ENCODE measurements around the gene LMBRD2. TPM values are rescaled to one million over a fixed set of nuclear protein-coding genes. Genes with fewer than 3 reads are reported as not detected.
"Not testable (repeated sequence)": the region's sequence is repeated elsewhere in the genome, so short reads cannot be mapped to it uniquely, and the experiment has no call there.

Gene LMBRD2
- total and polyA plus RNA-seq, 9 donors = 2.0 to 8.8 (median 6.3) TPM

DNA sequence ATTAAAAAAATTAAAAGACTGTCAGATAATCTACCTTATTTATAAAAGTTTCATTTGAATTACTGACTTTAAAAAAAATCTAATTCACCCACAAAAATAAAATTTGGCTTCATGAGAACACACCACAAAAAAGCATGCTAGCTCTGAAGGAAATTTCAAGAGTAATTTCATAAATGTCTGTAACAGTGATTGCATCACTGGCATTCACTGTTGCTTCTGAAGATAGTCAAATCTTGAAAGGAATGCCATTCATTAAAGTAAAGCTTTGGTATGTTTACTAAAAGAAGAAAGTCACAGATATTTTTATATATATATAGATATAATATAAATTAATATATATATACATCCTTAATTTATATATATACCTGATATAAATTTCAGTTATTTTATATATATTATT, 46.6 kb upstream of the LMBRD2 start:
- no peaks in the 10 kb centered on the region for H3K9me3 ChIP-seq
- TF ChIP-seq, protein P1, sequence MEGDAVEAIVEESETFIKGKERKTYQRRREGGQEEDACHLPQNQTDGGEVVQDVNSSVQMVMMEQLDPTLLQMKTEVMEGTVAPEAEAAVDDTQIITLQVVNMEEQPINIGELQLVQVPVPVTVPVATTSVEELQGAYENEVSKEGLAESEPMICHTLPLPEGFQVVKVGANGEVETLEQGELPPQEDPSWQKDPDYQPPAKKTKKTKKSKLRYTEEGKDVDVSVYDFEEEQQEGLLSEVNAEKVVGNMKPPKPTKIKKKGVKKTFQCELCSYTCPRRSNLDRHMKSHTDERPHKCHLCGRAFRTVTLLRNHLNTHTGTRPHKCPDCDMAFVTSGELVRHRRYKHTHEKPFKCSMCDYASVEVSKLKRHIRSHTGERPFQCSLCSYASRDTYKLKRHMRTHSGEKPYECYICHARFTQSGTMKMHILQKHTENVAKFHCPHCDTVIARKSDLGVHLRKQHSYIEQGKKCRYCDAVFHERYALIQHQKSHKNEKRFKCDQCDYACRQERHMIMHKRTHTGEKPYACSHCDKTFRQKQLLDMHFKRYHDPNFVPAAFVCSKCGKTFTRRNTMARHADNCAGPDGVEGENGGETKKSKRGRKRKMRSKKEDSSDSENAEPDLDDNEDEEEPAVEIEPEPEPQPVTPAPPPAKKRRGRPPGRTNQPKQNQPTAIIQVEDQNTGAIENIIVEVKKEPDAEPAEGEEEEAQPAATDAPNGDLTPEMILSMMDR (IDR thresholded peaks at IDR 0.05) = no peak
- TF ChIP-seq EP300 (IDR thresholded peaks at IDR 0.05) = no peak
- no peak for TF ChIP-seq POLR2A (IDR thresholded peaks at IDR 0.05)
- no peaks in the 10 kb centered on the region for H3K4me1 ChIP-seq (ENCODE audit: insufficient read depth)
- H3K27me3 ChIP-seq = no peaks in the 10 kb centered on the region
- no peak overlapping the region for H3K4me3 ChIP-seq
- no peaks in the 10 kb centered on the region for H3K36me3 ChIP-seq
- intact Hi-C loops (cut with DNase I) = no loop called here
- no peak for DNase-seq
- no peak overlapping the region for H3K27ac ChIP-seq

DNA sequence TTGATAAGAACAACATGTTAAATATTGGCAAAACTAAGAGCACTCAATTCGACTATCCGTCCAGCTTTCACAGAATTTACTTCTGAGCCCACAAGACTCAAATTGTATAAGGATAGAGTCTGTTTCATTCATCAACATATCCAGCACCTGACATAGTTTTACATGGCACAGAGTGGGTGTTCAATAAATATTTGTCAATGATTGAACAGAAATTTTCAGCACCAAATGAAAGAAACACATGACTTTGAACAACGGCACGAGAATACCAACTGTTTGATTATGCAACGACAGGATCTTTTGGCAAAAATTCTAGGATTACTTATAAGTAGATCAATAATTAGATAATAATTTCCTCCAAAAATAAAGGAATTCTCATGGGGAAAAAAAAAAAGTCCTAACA, 42.1 kb upstream of the LMBRD2 start:
- Histone ChIP-seq H3K36me3 (no peaks in the 10 kb centered on the region), H3K9me3 (peaks cover 0 to 4% of the 10 kb centered on the region in 2 donors), H3K4me1 (ENCODE audit: insufficient read depth) (no peaks in the 10 kb centered on the region), H3K4me3 (no peak overlapping the region), H3K27me3 (no peaks in the 10 kb centered on the region), H3K27ac (no peak overlapping the region)
- 95 to 97% (median 96%) methylated on average over 5 of the region's 5 CpGs for WGBS, 3 donors
- no peak for TF ChIP-seq POLR2A (IDR thresholded peaks at IDR 0.05)
- TF ChIP-seq, protein P1 (IDR thresholded peaks at IDR 0.05) = no peak
- TF ChIP-seq EP300 (IDR thresholded peaks at IDR 0.05) = no peak
- intact Hi-C loops (cut with DNase I) = no loop called here
- no peak for DNase-seq

DNA sequence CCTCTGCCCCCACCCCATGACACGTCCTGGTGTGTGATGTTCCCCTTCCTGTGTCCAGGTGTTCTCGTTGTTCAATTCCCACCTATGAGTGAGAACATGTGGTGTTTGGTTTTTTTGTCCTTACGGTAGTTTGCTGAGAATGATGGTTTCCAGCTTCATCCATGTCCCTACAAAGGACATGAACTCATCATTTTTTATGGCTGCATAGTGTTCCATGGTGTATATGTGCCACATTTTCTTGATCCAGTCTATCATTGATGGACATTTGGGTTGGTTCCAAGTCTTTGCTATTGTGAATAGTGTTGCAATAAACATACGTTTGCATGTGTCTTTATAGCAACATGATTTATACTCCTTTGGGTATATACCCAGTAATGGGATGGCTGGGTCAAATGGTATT, 32.7 kb upstream of the LMBRD2 start:
- H3K4me3 ChIP-seq; intact Hi-C loops (cut with DNase I); H3K36me3 ChIP-seq; H3K4me1 ChIP-seq (ENCODE audit: insufficient read depth); H3K27ac ChIP-seq; H3K9me3 ChIP-seq; H3K27me3 ChIP-seq; DNase-seq: not testable (repeated sequence)
- 73 to 97% (median 74%) methylated on average over 3 to 4 of the region's 4 CpGs for WGBS, 3 donors

DNA sequence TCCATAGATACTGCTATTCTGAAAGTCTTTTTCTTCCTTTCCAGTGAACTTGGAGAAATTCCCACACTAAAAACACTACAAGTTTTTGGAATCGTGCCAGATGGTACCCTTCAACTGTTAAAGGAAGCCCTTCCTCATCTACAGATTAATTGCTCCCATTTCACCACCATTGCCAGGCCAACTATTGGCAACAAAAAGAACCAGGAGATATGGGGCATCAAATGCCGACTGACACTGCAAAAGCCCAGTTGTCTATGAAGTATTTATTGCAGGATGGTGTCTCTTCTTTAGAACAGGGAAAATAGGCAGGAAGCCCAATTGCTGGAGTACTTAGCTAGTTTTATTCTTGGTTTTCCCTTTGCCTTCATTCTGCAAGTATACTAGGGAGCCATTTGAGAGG, 30.1 kb upstream of the LMBRD2 start:
- no peaks in the 10 kb centered on the region for H3K4me1 ChIP-seq (ENCODE audit: insufficient read depth)
- no peak for TF ChIP-seq EP300 (IDR thresholded peaks at IDR 0.05)
- TF ChIP-seq POLR2A (IDR thresholded peaks at IDR 0.05) = no peak
- TF ChIP-seq, protein P1 (IDR thresholded peaks at IDR 0.05) = no peak
- H3K27ac ChIP-seq = no peak overlapping the region
- no peaks in the 10 kb centered on the region for H3K36me3 ChIP-seq
- no peak overlapping the region for H3K4me3 ChIP-seq
- no peaks in the 10 kb centered on the region for H3K27me3 ChIP-seq
- intact Hi-C loops (cut with DNase I) = no loop called here
- no peaks in the 10 kb centered on the region for H3K9me3 ChIP-seq
- no peak for DNase-seq
- WGBS, 3 donors = 76 to 78% (median 77%) methylated on average over 2 of the region's 2 CpGs

DNA sequence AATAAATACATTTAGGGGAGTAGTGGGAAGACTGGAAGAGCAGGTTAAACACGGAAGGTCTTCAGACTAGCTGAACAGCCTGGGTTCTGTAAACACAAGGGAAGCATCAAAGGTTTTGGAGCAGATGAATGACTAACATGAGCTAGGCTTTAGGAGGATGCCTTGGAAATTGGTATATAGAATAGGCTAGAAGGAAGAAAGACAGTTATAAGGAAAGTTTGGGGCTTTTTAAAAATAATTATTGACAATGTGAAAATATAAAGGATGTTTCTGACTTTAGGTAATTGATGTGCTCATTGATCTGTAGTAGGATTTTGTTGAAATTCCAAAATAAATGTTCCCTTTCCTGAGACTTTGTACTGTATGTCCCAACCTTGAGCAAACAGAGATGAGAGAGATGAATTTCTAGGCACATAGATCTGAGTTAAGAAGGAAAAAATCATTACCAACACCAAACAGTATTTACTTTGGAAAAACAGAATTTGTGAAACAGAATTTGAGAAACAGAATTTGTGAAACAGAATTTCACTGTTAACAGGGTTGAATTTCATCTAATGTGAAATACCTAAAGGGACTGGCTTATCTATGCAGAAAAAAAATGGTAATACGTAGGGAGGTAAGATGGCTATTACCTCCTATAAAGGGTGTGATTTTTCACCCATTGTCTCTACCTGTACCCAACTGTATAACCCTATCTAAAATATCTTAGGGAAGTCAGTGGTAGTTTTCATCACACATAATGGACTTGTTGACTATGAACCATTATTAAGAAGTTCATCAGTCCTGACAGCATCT, 29.1 kb upstream of the LMBRD2 start:
- intact Hi-C loops (cut with DNase I) = no loop called here
- Histone ChIP-seq H3K27ac (no peak overlapping the region), H3K4me1 (ENCODE audit: insufficient read depth) (no peaks in the 10 kb centered on the region), H3K27me3 (no peaks in the 10 kb centered on the region), H3K4me3 (no peak overlapping the region), H3K36me3 (no peaks in the 10 kb centered on the region), H3K9me3 (no peaks in the 10 kb centered on the region)
- no peak for TF ChIP-seq POLR2A (IDR thresholded peaks at IDR 0.05)
- no peak for TF ChIP-seq EP300 (IDR thresholded peaks at IDR 0.05)
- TF ChIP-seq, protein P1 (IDR thresholded peaks at IDR 0.05) = no peak
- DNase-seq = no peak
- WGBS, 3 donors = 96 to 98% (median 97%) methylated on average over 2 of the region's 2 CpGs
